T47D (cell line): ENCODE data around the gene TXNRD1.

ENCODE experiments used
- DNase-seq, 2 experiments: peaks; one replicate each; pipeline versions ENCODE4 v3.0.0 to v3.0.0-alpha.2; 2011 to 2012; ENCODE audit warnings: low read depth in 1 of 2, low spot score in 1 of 2
- JUND ChIP-seq: IDR thresholded peaks from 2 replicates; pipeline ENCODE4 v1.6.1; 2012; ENCODE audit warnings: low read depth
- in situ Hi-C: cut with HindIII; loops from 2 replicates; pipeline ENCODE4 v1.10.0; 2016; ENCODE audit warnings: low sequenced_read_pairs, low pct_unique_long_range_greater_than_20kb

The TXNRD1 gene

DNA sequence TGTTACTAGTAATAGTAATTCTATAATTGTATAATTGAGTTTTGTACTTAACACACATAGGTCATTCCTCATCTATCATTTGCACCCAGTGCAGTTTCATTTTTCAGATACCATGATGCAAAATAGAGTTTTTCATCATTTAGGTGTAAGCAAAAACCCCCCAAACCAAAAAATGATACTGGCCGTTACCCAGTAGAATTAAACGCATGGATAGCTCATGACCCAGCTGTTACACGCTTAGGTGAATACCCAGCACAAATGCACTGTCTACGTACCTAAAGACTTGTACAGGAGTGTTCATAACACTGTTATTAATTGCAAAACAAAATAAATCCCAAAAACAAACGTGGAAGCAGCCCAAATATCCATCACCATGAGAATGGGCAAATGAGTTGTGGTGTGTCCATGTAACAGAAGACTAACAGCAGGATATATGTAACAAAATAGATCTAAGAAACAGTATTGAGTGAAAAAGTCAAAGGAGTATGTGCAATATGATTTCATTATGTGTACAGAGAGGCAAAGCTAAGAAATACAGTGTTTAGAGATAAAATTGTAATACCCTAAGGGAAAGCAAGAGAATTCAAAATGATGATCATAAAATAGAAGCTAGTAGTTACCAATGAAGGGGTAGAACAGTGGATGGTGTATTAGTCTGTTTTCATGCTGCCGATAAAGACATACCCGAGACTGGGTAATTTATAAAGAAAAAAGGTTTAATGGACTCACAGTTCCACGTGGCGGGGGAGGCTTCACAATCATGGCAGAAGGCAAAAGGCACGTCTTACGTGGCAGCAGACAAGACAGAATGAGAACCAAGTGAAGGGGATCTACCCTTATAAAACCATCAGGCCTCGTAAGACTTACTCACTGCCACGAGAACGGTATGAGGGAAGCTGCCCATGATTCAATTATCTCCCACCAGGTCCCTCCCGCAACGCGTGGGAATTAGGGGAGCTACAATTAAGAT lies 137.7 kb downstream of the TXNRD1 start:
- in situ Hi-C loops: no loop called here
- TF ChIP-seq JUND: no peak
- no peak for DNase-seq

DNA sequence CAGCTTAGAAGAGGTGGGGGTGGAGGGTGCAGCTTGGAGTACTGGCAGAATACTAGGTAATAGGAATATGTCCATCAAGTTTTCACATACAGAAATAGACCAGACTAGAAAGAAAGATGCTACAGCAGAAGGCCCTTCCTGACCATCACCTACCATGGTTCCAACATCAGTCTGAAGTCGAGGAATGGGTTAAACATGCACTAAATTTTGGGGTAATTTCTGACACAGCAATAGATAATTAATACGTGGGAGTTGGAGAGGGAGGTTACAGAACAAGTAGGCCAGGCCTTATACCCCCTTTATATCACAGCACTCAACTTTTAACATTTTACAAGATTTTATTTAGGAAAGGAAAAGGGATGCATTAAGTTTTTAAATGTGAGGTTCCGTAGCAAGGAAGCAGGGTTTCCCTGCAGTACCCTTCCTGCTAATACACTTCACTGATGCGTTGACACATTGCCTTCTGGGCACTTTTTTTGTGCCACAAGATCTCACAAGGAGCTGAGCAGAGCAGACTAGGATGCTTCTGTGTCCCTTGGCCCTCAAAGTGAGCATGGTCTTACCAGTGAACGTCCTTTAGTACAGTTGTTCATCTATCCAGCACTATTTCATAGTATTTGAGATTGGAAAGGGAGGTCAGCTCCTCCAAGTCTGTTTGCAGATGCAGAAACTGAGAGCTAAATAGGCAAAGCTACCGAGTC lies 138.7 kb downstream of the TXNRD1 start:
- no peak for DNase-seq
- in situ Hi-C loops: no loop called here
- no peak for TF ChIP-seq JUND

DNA sequence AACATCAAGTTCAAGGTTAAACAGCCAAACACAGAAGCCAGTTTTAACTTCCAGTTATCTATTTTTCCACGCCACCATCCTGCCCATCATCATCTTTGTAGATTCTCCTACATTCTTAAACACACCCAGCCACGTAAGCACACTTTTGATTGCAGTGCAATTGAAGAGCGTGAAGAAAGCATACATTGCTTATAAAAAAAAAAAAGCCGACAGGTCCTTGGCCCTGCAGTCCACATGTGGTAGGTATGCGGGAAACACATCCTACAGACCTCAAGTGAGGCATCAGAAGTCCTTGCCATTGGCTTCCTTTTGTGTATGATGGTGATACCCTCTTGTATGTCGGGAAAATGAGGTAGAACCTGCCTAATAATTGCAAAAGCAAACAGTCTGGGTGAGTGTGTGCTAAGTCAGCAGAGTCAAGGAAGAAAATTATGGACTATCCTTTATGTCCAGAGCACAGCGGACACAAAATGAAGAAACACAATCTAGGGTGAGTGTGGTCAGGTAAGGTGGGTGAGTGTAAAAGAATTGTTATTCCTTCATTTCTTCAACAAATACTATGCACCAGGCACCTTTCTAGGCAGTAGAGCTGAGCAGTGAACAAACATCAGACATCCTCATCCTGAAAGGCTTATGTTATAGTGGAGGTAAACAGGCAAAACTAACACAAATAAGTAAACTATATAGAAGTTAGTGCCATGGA lies 139.4 kb downstream of the TXNRD1 start:
- no peak for DNase-seq
- in situ Hi-C loops: no loop called here
- TF ChIP-seq JUND: no peak

DNA sequence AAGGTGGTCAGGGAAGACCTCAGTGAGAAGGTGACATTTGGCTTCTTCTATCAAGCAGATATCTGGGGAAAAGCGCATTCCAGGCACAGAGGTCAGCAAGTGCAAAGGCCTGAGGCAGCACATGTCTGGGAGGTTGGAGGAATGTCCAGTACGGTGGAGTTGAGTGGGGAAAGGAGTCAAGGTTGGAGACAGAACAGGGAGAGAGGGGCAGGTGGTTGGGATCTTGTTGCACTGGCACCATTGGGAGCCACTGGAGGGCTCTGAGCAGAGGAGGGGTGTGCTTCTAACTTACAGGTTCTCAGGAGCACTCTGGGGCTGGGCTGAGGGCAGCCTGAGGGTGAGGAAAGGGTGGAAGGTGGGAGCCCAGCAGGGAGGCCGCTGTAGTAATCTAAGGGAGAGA lies 140.1 kb downstream of the TXNRD1 start:
- TF ChIP-seq JUND: no peak
- in situ Hi-C loops: no loop called here
- DNase-seq: no peak

DNA sequence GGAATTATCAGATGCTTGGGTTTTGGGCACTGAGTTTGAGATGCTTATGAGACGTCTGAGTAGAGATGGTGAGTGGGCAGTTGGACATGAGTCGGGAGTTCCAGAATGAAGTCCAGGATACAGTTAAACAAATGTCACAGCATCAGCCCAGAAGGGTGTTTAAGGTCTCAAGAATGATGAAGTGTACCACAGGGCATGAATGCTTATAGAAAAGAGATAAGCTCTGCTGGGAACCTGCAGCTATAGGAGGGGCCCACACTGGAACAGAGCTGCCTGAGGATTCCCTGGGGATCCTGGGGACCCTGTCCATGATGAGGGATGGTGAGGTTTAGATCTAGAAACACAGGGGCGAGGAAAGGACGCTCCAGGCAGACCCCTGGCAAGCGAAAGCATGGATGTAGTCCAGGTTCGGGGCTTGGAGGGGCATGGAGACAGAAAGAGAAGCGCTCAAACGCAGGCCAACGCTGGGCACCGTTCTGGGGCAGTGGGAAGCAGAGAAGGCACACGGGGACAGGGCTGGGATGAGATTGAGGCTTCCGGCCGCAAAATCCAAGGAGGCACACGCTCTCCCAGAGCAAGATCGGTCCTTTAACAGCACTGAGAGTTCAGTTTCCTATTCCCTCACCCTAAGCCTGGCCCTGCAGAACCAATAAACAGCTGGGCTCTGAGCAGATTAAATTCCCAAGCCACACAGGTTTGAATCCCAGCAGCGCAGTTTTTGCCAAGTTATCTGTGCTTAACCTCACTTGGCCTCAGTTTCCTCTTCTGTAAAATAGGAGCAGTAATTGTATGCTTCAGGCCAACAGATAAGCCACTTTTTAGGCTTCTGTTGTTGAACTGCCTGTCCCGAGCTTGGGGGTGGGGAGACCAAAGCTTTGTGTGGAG lies 140.9 kb downstream of the TXNRD1 start:
- in situ Hi-C loops: no loop called here
- no peak for DNase-seq
- no peak for TF ChIP-seq JUND

DNA sequence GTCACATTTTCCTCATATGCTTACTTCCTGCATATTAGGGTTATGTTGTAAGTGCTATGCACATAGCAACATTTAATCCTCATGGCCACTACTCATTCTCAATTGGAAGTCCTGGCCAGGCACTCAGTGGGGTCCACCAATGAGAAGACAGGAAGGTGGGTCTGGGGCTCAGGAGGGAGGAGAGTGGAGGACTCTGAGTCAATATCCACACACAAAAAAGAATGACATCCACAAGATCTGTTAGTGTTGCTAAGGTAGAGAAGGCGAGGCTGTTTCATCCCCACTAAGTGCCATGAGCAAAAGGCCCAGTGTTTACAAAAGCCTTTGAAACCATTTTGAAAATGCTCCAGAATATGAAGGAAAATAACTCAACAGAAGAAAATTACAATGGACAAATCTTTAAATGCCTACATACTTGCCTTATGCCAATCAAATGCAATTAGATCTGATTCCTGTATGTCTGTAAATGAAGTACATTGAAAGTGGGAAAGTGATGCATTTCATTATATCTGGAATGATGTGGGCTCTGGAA lies 141.9 kb downstream of the TXNRD1 start:
- in situ Hi-C loops: no loop called here
- TF ChIP-seq JUND: no peak
- peak; percentile 33 to 64 for DNase-seq

- in situ Hi-C loops: no loop called here
- TF ChIP-seq JUND: no peak
- DNase-seq: peak; percentile 36 to 80
These were observed 142.9 kb downstream of the TXNRD1 start for GRCh38 chr12:104358353-104359003.

- in situ Hi-C loops: no loop called here
- DNase-seq: no peak
- TF ChIP-seq JUND: no peak
These were observed 143.6 kb downstream of the TXNRD1 start for GRCh38 chr12:104359216-104359615.

- no peak for DNase-seq
- in situ Hi-C loops: no loop called here
- TF ChIP-seq JUND: no peak
These were observed 144.6 kb downstream of the TXNRD1 start for GRCh38 chr12:104360157-104360556.

DNA sequence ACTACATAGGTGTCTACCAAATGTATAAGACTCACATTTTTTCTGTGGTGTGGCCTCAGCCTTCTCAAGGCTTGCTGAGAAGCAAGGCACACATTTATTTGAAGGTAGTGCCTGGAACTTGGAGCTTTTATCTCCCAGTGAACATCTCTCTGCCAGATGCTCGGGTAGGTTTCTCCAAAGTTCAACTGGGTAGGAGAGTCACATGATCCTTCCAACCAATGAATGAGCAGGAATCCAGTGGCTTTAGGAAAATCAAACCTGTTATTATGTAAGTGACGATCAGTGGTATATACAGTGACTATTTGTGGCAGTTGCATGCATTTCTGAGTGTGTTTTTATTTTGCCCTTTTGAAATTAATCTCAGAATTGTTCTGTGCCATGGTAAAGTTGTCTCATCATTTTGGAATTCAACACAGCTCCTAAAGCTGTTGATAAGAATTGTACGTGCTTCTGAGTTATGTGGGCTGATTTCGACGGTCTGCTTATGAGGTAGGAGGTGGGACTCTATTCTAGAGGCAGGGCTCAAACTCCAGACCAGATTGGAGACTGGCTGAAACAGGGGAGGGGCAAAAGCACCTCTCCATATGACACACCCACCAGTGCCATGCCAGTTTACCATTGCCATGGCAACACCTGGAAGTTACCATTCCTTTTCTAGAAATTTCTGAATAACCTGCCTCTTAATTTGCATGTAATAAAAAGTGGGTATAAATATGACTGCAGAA lies 145.6 kb downstream of the TXNRD1 start:
- in situ Hi-C loops: no loop called here
- peak in 1 of 2 experiments; percentile 37 for DNase-seq
- no peak for TF ChIP-seq JUND
